Prostate gland (tissue), 2 donors: ENCODE data around the gene BRD3OS. TPM values are rescaled to one million over a fixed set of nuclear protein-coding genes. Genes with fewer than 3 reads are reported as not detected.

ENCODE experiments used
- DNase-seq: peaks from one replicate; pipeline ENCODE4 v3.0.0-alpha.2; 2019; ENCODE audit warnings: low spot score
- H3K27ac ChIP-seq, 2 donors: fragments of 200-600 bp; sonication (generic); 2 replicates each; pipeline ENCODE4 v1.5.1; 2017 to 2019
- H3K27me3 ChIP-seq: fragments of 200-600 bp; sonication (generic); replicated peaks from 2 replicates; pipeline ENCODE4 v1.5.1; 2019; ENCODE audit not compliant: insufficient read depth
- H3K36me3 ChIP-seq, 2 donors: fragments of 200-600 bp; sonication (generic); 1 replicate in 1 of 2; 2 replicates in 1 of 2; pipeline versions ENCODE4 v1.5.1 to v1.8.1; 2017 to 2019
- H3K4me1 ChIP-seq: fragments of 200-600 bp; sonication (generic); replicated peaks from 2 replicates; pipeline ENCODE4 v1.5.1; 2019
- H3K4me3 ChIP-seq, 2 donors: fragments of 200-600 bp; sonication (generic); 2 replicates each; pipeline ENCODE4 v1.5.1; 2017 to 2019
- H3K9me3 ChIP-seq: fragments of 200-600 bp; sonication (generic); 2 replicates; pipeline ENCODE4 v1.5.1; 2017
- POLR2A ChIP-seq: fragments of 450-650 bp; IDR thresholded peaks from one replicate; pipeline ENCODE4 v1.6.1; 2016; ENCODE audit warnings: antibody characterized with exemption, mild to moderate bottlenecking
- POLR2AphosphoS5 ChIP-seq: sonication (generic); formaldehyde crosslinking; IDR thresholded peaks from one replicate; pipeline ENCODE4 v1.6.1; 2017; ENCODE audit warnings: antibody characterized with exemption
- WGBS: methylation state at CpG from one replicate; pipeline ENCODE4 v1.1.5; 2018; 5-methylcytosine and 5-hydroxymethylcytosine counted together
- intact Hi-C: fragments of 100-400 bp; cut with DNase I; formaldehyde crosslinking; loops from one replicate; pipeline ENCODE4 v1.14.2; 2022
- total RNA-seq, 2 donors: library from RNA; depleted of rRNA; stranded (reverse); fragments of >200 nt; gene quantifications; one replicate each; pipeline ENCODE4 v1.1.0, GENCODE V29; 2016
- TF ChIP-seq, protein P1 (sequence below), 4 experiments: fragments of 200-600 bp in 2 of 4; fragments of 450-650 bp in 2 of 4; sonication (generic) in 2 of 4; IDR thresholded peaks; 1 replicate in 3 of 4; 2 replicates in 1 of 4; pipeline ENCODE4 v1.5.1; 2016 to 2019; ENCODE audit warnings: antibody characterized with exemption in 4 of 4, mild to moderate bottlenecking in 2 of 4, moderate library complexity in 2 of 4

BRD3OS gene
- total RNA-seq, 2 donors from 2014 or later, result 16.2 to 30.1 TPM

DNA sequence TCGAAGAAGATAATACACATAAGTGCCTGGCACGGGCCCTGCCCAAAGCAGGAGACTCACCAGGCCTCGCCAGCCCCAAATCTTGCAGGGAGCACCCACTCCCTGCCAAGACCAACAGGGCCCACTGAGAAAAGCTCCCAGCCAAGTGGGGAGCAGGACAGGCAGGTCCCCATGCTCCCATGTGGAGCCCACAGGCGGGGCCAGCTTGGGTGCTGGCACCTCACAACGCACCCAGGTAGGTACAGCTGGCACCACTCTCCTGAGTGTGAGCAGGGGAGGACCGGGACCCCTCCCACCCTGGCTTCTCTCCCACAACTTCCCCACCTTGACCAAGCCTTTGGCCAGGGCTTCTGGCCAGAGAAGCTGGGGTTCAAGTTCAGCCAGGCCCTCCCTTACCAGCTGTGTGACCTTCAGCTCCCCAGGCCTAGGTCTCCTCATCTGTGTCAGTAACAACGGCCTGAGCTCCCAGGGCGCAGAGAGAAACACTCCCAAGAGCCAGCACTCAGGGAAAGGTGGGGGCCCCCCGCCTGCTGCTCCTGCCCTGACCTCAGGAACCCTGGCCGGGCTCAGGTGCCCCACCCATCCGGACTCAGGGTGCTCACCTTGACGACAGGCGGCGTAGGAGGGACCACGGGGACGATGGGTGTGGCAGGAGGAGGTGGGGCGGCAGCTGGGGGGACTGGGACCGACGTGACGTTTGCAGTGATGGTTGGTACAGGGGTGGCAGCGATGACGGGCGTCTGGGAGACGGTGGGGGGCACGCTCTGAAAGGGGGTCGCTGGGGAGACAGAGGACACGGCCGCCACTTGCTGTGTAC lies 24.7 kb downstream of the BRD3OS start:
- DNase-seq, result no peak
- H3K27ac ChIP-seq, result peak overlapping the region in 1 of 2 donors; percentile 0
- H3K4me1 ChIP-seq, result peaks cover 6% of the 10 kb centered on the region
- H3K27me3 ChIP-seq, result no peaks in the 10 kb centered on the region
- WGBS, result 86% methylated on average over 28 of the region's 28 CpGs
- no peaks in the 10 kb centered on the region for H3K9me3 ChIP-seq
- H3K36me3 ChIP-seq, result peaks cover 8 to 18% of the 10 kb centered on the region in 2 donors
- intact Hi-C loops, result no loop called here
- H3K4me3 ChIP-seq, result no peak overlapping the region
- TF ChIP-seq POLR2A, result no peak
- TF ChIP-seq POLR2AphosphoS5, result no peak
- TF ChIP-seq, protein P1, sequence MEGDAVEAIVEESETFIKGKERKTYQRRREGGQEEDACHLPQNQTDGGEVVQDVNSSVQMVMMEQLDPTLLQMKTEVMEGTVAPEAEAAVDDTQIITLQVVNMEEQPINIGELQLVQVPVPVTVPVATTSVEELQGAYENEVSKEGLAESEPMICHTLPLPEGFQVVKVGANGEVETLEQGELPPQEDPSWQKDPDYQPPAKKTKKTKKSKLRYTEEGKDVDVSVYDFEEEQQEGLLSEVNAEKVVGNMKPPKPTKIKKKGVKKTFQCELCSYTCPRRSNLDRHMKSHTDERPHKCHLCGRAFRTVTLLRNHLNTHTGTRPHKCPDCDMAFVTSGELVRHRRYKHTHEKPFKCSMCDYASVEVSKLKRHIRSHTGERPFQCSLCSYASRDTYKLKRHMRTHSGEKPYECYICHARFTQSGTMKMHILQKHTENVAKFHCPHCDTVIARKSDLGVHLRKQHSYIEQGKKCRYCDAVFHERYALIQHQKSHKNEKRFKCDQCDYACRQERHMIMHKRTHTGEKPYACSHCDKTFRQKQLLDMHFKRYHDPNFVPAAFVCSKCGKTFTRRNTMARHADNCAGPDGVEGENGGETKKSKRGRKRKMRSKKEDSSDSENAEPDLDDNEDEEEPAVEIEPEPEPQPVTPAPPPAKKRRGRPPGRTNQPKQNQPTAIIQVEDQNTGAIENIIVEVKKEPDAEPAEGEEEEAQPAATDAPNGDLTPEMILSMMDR (IDR thresholded peaks at IDR 0.05), result no peak

DNA sequence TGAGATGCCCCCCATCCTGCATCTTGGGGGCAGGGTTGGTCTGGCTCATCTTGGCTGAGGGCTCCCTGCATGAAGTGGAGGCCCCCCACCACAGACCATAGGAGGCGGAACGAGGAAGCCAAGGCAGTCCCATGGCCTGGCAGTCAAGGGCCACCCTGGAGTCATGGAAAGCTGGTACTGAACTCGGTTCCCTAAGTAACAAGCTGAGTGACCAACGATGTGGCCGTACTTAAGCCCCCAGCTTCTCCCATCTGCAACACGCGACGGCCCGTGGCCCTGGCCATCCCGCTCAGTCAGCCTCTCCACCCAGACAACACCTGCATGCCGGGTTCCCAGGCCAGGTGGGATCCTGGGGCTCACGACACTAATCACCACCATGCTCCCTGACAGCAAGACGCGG lies 25.4 kb downstream of the BRD3OS start:
- H3K27me3 ChIP-seq, result no peaks in the 10 kb centered on the region
- TF ChIP-seq, protein P1 (IDR thresholded peaks at IDR 0.05), result no peak
- intact Hi-C loops, result no loop called here
- H3K4me3 ChIP-seq, result no peak overlapping the region
- no peak overlapping the region for H3K27ac ChIP-seq
- no peak for DNase-seq
- peaks cover 8 to 18% of the 10 kb centered on the region in 2 donors for H3K36me3 ChIP-seq
- H3K9me3 ChIP-seq, result no peaks in the 10 kb centered on the region
- H3K4me1 ChIP-seq, result peaks cover 8% of the 10 kb centered on the region
- 83% methylated on average over 14 of the region's 14 CpGs for WGBS

DNA sequence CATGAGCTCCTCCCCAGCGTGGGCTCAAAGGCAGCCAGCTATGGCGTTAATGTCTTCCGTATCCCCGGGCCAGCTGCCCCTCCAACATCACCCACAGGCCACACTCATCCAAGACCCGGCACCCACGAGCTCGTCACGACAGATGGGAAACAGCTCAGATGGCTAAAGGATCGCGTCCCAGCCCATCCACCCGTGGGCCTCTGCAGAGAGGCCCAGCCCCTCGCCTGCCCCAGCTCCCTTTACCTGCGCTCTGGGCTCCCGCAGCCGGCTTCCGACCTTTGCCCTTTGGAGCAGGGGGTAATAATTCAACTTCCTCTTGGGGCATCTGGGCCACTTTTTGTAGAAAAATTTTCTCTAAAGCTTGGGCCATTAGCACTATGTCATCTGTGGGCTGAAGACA lies 26.0 kb downstream of the BRD3OS start:
- Histone ChIP-seq H3K9me3 (no peaks in the 10 kb centered on the region), H3K36me3 (peaks cover 8 to 18% of the 10 kb centered on the region in 2 donors), H3K4me1 (peaks cover 12% of the 10 kb centered on the region), H3K4me3 (no peak overlapping the region), H3K27me3 (no peaks in the 10 kb centered on the region), H3K27ac (no peak overlapping the region)
- DNase-seq, result no peak
- TF ChIP-seq POLR2AphosphoS5, result no peak
- TF ChIP-seq POLR2A, result no peak
- TF ChIP-seq, protein P1 (IDR thresholded peaks at IDR 0.05), result no peak
- WGBS, result 84% methylated on average over 16 of the region's 16 CpGs
- intact Hi-C loops, result no loop called here

DNA sequence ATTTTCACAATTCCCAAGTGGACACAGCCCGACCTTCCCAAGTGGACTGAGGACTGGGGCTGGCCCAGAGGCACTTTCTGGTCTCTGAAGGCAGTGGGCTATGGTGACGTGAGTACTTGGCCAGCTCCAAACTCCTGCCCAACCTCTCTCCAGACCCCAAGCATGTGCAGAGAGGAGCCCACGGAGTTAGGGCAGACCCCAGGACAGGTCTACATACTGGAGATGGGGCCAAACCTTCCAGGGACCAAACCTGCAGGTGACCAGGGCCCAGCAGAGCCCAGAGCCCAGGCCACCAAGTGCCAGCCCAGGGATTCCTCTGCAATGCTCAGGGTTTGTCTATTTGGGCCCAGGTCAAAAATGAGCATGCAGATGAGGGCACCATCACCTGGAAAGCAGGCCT lies 27.2 kb downstream of the BRD3OS start:
- WGBS, result 85% methylated on average over 3 of the region's 3 CpGs

DNA sequence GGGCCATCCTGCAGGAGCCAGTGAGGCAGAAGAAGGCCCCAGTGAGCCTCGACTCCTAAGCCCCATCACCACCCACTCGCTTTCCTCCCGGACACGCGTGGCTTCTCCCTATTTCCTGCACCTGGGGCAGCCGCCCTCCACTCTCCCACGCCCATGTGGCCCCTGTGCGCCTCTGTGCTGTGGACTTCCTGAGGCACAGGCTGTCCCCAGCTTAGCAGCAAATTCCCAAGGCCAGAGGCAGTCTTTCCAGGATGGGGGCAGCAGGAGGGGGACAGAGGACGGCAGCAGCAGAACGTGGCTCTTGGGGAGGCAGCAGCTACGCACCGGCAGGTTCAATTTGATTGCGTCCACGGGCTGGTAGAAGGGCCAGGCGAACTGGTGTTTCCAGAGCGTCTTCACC lies 27.7 kb downstream of the BRD3OS start:
- WGBS, result 90% methylated on average over 16 of the region's 16 CpGs
- H3K36me3 ChIP-seq, result peaks cover 5 to 16% of the 10 kb centered on the region in 2 donors
- peaks cover 24% of the 10 kb centered on the region for H3K4me1 ChIP-seq
- no peak for TF ChIP-seq POLR2AphosphoS5
- no peak for TF ChIP-seq POLR2A
- TF ChIP-seq, protein P1 (IDR thresholded peaks at IDR 0.05), result no peak
- no peak overlapping the region for H3K4me3 ChIP-seq
- no peak overlapping the region for H3K27ac ChIP-seq
- intact Hi-C loops, result no loop called here
- H3K9me3 ChIP-seq, result no peaks in the 10 kb centered on the region
- DNase-seq, result no peak
- no peaks in the 10 kb centered on the region for H3K27me3 ChIP-seq

More for the DNA sequence above, 27.2 kb downstream of the BRD3OS start:
- Histone ChIP-seq H3K27ac (no peak overlapping the region), H3K9me3 (no peaks in the 10 kb centered on the region), H3K4me3 (no peak overlapping the region), H3K27me3 (no peaks in the 10 kb centered on the region), H3K4me1 (peaks cover 22% of the 10 kb centered on the region), H3K36me3 (peaks cover 8 to 18% of the 10 kb centered on the region in 2 donors)
- no peak for TF ChIP-seq POLR2AphosphoS5
- DNase-seq, result no peak
- intact Hi-C loops, result no loop called here
